ENCODE data around the gene UMODL1.
"Not testable (repeated sequence)": the region's sequence is repeated elsewhere in the genome, so short reads cannot be mapped to it uniquely, and the experiment has no call there.

UMODL1 gene

GRCh38 chr21:42060166-42060565 lies 11.0 kb upstream of the UMODL1 start:
- DNase-seq: no peak

DNA sequence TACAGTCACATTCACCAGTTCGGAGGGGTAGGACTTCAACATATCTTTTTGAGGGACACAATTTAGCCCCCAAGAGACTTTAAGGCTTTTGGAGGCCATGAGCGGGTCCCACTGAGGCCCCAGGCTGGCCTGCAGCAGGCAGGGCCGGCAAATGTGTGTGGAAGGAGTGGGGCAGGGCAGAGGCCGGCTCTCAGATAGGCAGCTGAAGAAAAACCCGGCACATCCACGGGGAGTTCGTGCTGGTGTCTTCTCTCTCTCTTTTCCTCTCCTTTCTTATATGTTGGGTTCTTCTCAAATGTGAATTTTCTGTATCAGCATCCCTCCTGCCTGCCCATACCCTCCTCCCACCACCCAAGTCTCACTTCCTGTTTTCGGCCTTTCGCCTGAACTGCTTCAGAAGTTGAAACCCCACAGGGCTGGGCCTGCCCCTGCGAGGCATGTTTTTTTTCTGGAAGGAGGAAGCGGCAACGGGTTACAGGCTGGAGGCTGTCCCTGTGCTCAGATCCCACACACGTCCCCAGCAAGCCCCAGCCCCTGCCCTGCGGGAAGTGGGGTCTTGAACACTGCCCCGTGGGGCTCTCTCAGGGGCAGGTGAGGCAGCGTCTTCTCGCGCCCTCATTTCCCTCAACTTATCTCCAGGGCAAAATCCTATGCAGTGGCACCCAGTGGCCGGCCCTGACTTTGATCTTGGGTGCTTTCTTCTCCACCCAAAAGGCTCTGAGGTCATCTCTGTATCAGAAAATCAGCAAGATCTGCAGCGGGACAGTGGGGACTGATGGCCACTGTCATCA lies 9.7 kb upstream of the UMODL1 start:
- DNase-seq: no peak

- DNase-seq: no peak
Observed at GRCh38 chr21:42061986-42062235, 9.2 kb upstream of the UMODL1 start.

GRCh38 chr21:42062236-42063022 lies 8.7 kb upstream of the UMODL1 start:
- no peak for DNase-seq

- no peak for DNase-seq
Observed at GRCh38 chr21:42063191-42063570, 7.9 kb upstream of the UMODL1 start.

- no peak for DNase-seq
Observed at GRCh38 chr21:42063571-42064521, 7.3 kb upstream of the UMODL1 start.

DNA sequence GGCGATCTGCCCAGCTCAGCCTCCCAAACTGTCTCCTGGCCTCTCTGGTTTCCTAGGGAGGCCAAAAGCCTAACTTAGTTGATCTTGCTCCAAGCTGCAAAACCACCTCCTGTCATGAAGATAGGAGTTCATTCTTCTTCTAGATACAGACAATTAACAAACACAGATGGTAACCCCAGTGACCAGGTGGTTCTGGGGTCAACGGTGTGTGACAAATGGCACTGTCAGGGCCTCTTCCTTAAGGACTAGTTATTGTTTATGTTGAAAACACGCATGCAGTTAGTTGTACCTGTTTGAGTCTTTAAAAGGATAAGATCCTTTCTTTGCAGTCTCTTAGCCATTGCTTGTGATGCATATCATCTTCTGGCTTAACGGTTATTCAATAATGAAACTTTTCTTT lies 4.6 kb upstream of the UMODL1 start:
- no peak for DNase-seq

GRCh38 chr21:42067531-42068255 lies 3.4 kb upstream of the UMODL1 start:
- DNase-seq: no peak

- no peak for DNase-seq
Observed at GRCh38 chr21:42068256-42068545, 2.9 kb upstream of the UMODL1 start.

GRCh38 chr21:42068592-42068991 lies 2.5 kb upstream of the UMODL1 start:
- no peak for DNase-seq

DNA sequence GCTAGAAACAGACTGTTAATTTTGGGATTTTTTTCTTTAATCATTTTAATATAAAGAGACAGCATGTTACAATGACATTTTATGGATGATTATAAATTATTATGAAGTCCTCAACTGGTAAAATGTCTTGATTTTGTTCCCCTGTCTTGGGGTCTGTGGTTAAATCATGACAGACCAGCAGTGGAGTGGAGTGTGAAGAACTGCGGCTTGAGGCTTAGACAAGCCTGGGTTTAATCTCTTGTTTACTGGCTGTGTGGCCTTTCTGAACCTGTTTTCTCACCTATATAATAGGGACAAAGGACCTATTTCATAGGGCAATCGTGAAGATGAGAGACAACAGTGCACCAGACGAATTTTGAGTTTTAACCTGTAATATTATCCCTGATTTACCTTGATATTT lies 1.8 kb upstream of the UMODL1 start:
- no peak for DNase-seq

- DNase-seq: no peak
Observed at GRCh38 chr21:42069843-42070242, 1.3 kb upstream of the UMODL1 start.

- no peak for DNase-seq
Observed at GRCh38 chr21:42073145-42074099, 2.3 kb downstream of the UMODL1 start.

DNA sequence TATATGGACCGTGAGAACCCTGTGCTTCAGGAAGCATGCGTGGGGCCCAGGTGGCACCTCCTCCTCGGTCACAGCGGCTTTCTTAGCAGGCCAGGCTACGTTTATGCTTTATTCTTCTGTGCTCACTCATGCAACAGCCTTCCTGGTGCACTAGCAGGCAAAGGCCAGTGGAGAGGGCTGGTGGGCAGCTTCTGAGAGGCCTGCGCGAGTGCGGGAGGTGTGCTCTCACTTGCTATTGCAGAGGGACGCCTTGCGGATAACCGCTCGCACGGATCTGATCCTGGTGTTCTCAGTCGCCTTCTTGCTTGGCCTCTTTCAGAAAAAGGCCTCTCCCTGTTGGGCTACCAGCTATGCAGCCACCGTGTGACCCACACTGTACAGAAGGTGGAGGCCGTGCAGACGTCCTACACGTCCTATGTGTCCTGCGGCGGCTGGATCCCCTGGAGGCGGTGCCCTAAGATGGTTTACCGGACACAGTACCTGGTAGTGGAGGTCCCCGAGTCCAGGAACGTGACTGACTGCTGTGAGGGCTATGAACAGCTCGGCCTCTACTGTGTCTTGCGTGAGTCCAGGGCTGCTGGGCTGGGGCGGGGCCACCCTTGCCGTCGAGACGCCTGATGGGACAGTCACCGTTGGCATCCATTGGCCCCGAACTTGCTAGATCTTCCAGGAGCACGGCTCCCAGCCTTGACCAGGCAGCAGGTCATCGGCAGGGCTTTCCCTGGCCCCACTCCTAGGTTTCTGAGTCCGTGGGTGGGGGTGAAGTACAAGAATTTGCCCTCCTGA lies 4.8 kb downstream of the UMODL1 start:
- no peak for DNase-seq

GRCh38 chr21:42077685-42078238 lies 6.6 kb downstream of the UMODL1 start:
- not testable (repeated sequence) for DNase-seq

- DNase-seq: not testable (repeated sequence)
Observed at GRCh38 chr21:42078247-42079007, 7.3 kb downstream of the UMODL1 start.

DNA sequence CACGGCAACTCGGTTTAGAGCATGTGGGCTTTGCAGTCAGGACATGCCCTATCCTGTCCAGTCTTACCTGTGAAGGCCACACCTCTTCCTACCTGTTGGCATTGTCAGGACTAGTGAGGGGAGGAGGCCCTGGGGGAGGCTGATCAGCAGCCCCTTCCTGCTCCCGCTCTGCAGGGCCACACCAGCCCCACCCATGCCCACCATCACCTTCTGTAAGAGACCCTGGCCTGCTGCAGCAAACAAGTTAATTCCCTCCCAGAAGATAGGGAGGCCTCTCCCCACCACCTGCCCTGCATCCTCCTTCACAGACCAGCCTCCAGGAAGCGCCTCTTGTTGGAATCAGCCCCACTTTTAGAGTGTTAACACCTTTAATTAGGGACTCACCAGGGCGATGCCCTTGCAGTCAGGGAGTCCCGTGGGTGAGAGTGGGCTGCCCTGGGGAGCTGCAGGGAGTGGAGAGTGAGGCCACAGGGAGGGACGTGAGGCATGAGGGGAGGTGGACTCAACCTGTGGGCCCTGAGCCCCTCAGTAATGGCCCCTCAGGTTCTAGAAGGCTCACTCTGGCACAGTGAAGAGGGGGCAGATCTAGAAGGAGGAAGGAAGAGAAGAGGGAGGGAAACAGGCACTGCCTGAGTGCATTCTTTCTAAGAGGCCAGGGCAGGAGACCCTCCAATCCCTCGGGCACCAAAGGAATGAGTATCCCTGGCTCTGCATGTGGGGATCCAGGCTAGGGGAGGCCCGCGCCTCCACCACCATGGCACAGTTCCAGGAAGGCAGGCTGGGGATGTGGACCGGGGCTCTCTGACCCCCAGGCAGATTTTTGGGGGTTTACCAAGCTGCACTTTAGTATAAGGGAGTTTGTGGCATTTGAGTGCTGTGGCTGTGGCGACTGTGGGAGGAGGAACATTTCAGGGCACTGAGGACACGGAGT lies 8.2 kb downstream of the UMODL1 start:
- DNase-seq: no peak

DNA sequence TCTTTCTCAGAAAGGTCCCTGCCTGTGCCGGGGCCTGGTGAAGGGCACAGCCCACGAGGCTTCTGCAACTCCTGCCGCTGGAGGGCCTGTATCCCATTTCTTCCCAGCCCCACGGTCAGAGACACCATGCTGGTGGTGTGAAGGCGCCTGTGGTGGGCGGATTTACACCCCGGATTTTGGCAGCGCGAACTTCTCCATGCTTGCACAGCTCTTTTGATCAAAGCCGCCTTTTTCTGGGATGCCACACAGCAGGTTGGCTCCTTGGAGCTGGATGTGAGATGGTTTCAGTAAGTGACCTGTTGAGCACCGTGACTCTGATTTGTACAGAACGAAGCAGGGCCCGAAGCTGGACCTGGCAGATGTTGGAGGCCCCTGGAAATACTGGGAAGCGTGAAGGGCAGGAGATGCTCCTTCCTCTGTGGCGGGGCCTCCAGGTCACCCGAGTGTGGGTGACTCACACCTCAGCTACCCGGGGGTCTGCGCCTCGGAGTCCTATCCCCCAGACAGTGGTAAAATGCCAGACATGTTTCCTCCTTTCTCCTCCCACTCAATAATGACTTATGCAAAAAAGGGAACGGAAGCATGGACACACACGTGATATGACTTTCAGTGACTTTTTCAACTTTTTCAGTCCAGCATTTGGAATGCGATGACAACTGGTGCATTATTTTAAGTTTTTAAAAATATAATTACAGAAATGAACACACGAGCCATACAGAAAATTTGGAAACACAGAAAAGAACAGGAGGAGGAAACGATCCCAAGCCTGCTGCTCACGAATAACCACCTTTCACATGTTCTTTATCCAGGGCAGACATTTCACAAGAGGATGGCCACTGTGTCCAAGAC lies 9.0 kb downstream of the UMODL1 start:
- no peak for DNase-seq

All from NCI-H226 (cell line).